A549 (cell line): Measurements from ENCODE around the gene SNAP25. TPM values are rescaled to one million over a fixed set of nuclear protein-coding genes. Genes with fewer than 3 reads are reported as not detected.

Experiments used
- ATAC-seq, 2 experiments: fragments of 200-7000 bp in 1 of 2; fragments of >200 bp in 1 of 2; cut with Nextera tagmentation in 1 of 2; cut with Tn5 transposase in 1 of 2; 3 replicates each; pipeline versions ENCODE4 v1.8.0 to v1.9.1; 2018 to 2020; ENCODE audit warnings: mild to moderate bottlenecking in 1 of 2, moderate library complexity in 1 of 2
- CTCF ChIA-PET: fragments of 300-600 bp; sonication (Branson Sonifier 250); formaldehyde crosslinking; extraction: SDS; loops from one replicate; lab custom pipeline; 2021; ENCODE audit warnings: antibody characterized with exemption, inconsistent platforms; lab: Yijun Ruan, JAX
- POLR2A ChIA-PET: fragments of 350-600 bp; formaldehyde crosslinking; extraction: SDS; loops from one replicate; lab custom pipeline; 2021; ENCODE audit warnings: antibody characterized with exemption, inconsistent platforms; lab: Yijun Ruan, JAX
- DNase-seq, 2 experiments: peaks; one replicate each; pipeline versions ENCODE4 v3.0.0 to v3.0.0-alpha.2; 2011 to 2016; ENCODE audit warnings: low read depth in 1 of 2, low spot score in 1 of 2
- FAIRE-seq: peaks from 2 replicates; lab custom pipeline; 2011; peaks lifted over from hg19 to GRCh38; lab: Jason Lieb, UNC
- H3K27ac ChIP-seq, 2 experiments: fragments of >200 bp; sonication (Bioruptor Twin); formaldehyde crosslinking; 3 replicates each; pipeline ENCODE4 v1.5.1; 2016 to 2017
- H3K4me1 ChIP-seq: fragments of >200 bp; sonication (Bioruptor Twin); formaldehyde crosslinking; 3 replicates; pipeline ENCODE4 v1.6.1; 2016
- H3K4me2 ChIP-seq: fragments of >200 bp; sonication (Bioruptor Twin); formaldehyde crosslinking; 3 replicates; pipeline ENCODE4 v1.6.1; 2016
- H3K4me3 ChIP-seq: fragments of >200 bp; sonication (Bioruptor Twin); formaldehyde crosslinking; 3 replicates; pipeline ENCODE4 v1.5.1; 2016
- H3K9me3 ChIP-seq: fragments of >200 bp; sonication (Bioruptor Twin); formaldehyde crosslinking; 3 replicates; pipeline ENCODE4 v1.6.1; 2016
- ATOH8 ChIP-seq: fragments of 250-450 bp; sonication (Bioruptor Pico); IDR thresholded peaks from 2 replicates; pipeline ENCODE4 v1.5.0; 2020; ENCODE audit warnings: low read depth, mild to moderate bottlenecking, moderate library complexity
- CEBPB ChIP-seq, 2 experiments: fragments of >200 bp in 1 of 2; sonication (Bioruptor Twin) in 1 of 2; formaldehyde crosslinking in 1 of 2; IDR thresholded peaks; 2 replicates each; pipeline ENCODE4 v1.6.1; 2012 to 2016
- CHD4 ChIP-seq: fragments of 200-600 bp; sonication (generic); IDR thresholded peaks from 2 replicates; pipeline ENCODE4 v1.6.1; 2016; ENCODE audit warnings: antibody characterized with exemption, mild to moderate bottlenecking, borderline replicate concordance
- EHMT2 ChIP-seq: fragments of 200-600 bp; sonication (generic); IDR thresholded peaks from 2 replicates; pipeline ENCODE4 v1.6.1; 2016; ENCODE audit warnings: antibody characterized with exemption, low read depth, mild to moderate bottlenecking, moderate library complexity
- ELK1 ChIP-seq: fragments of 150-350 bp; IDR thresholded peaks from 2 replicates; pipeline ENCODE4 v1.6.1; 2014; ENCODE audit warnings: low read depth, mild to moderate bottlenecking, low read length
- EP300 ChIP-seq, 2 experiments: fragments of >200 bp; sonication (Bioruptor Twin); formaldehyde crosslinking; IDR thresholded peaks; 2 replicates in 1 of 2; 3 replicates in 1 of 2; pipeline ENCODE4 v1.6.1; 2016 to 2017
- FOSB ChIP-seq: fragments of 250-450 bp; sonication (Bioruptor Pico); IDR thresholded peaks from 2 replicates; pipeline ENCODE4 v1.5.0; 2020; ENCODE audit warnings: mild to moderate bottlenecking, moderate library complexity
- FOSL2 ChIP-seq, 2 experiments: fragments of 450-650 bp in 1 of 2; fragments of >200 bp in 1 of 2; sonication (Bioruptor Twin) in 1 of 2; formaldehyde crosslinking; IDR thresholded peaks; 2 replicates each; pipeline versions ENCODE4 v1.5.0 to v1.6.1; 2016 to 2020; ENCODE audit warnings: mild to moderate bottlenecking in 1 of 2, moderate library complexity in 1 of 2
- GATA3 ChIP-seq: IDR thresholded peaks from 2 replicates; pipeline ENCODE4 v1.6.1; 2012; ENCODE audit warnings: borderline replicate concordance
- HEYL ChIP-seq: fragments of 250-450 bp; sonication (Bioruptor Pico); IDR thresholded peaks from 2 replicates; pipeline ENCODE4 v1.8.0; 2021; ENCODE audit warnings: mild to moderate bottlenecking, moderate library complexity
- HOXB13 ChIP-seq: fragments of 250-450 bp; sonication (Bioruptor Pico); IDR thresholded peaks from 2 replicates; pipeline ENCODE4 v1.5.0; 2020; ENCODE audit warnings: low read depth, mild to moderate bottlenecking, moderate library complexity
- KDM1A ChIP-seq: fragments of 200-600 bp; sonication (generic); IDR thresholded peaks from 2 replicates; pipeline ENCODE4 v1.6.1; 2016; ENCODE audit warnings: low read depth, mild to moderate bottlenecking
- MAZ ChIP-seq: fragments of 150-350 bp; IDR thresholded peaks from 2 replicates; pipeline ENCODE4 v1.6.1; 2014; ENCODE audit warnings: antibody characterized with exemption, low read depth, low read length, borderline replicate concordance
- NFE2L2 ChIP-seq: fragments of 150-350 bp; conservative IDR thresholded peaks from 2 replicates; pipeline ENCODE4 v1.6.1; 2014; ENCODE audit warnings: low read length
- NPAS2 ChIP-seq: fragments of 250-450 bp; sonication (Bioruptor Pico); IDR thresholded peaks from 2 replicates; pipeline ENCODE4 v1.8.0; 2022; ENCODE audit warnings: mild to moderate bottlenecking, moderate library complexity, borderline replicate concordance
- NR3C1 ChIP-seq: fragments of >200 bp; sonication (Bioruptor Twin); formaldehyde crosslinking; IDR thresholded peaks from 3 replicates; pipeline ENCODE4 v1.6.1; 2017
- PHF8 ChIP-seq: fragments of 200-600 bp; sonication (generic); IDR thresholded peaks from 2 replicates; pipeline ENCODE4 v1.6.1; 2016; ENCODE audit warnings: low read depth, mild to moderate bottlenecking, antibody characterized with exemption, moderate library complexity, borderline replicate concordance
- POLR2A ChIP-seq: IDR thresholded peaks from 2 replicates; pipeline ENCODE4 v1.6.1; 2012; ENCODE audit warnings: mild to moderate bottlenecking, low read length
- RCOR1 ChIP-seq: fragments of 150-350 bp; IDR thresholded peaks from 2 replicates; pipeline ENCODE4 v1.6.1; 2014; ENCODE audit warnings: antibody characterized with exemption, low read length, low read depth
- REST ChIP-seq: fragments of 200-600 bp; sonication (generic); IDR thresholded peaks from 2 replicates; pipeline ENCODE4 v1.6.1; 2016; ENCODE audit warnings: antibody characterized with exemption, mild to moderate bottlenecking, moderate library complexity
- SREBF2 ChIP-seq: fragments of 450-650 bp; IDR thresholded peaks from 2 replicates; pipeline ENCODE4 v1.6.1; 2014; ENCODE audit warnings: mild to moderate bottlenecking, moderate library complexity
- TFCP2L1 ChIP-seq: fragments of 250-450 bp; sonication (Bioruptor Pico); IDR thresholded peaks from 2 replicates; pipeline ENCODE4 v1.5.0; 2021; ENCODE audit warnings: mild to moderate bottlenecking
- USF2 ChIP-seq: fragments of 450-650 bp; IDR thresholded peaks from 2 replicates; pipeline ENCODE4 v1.6.1; 2014; ENCODE audit warnings: antibody characterized with exemption
- ZC3H11A ChIP-seq: fragments of 450-650 bp; IDR thresholded peaks from 2 replicates; pipeline ENCODE4 v1.6.1; 2014; ENCODE audit warnings: antibody characterized with exemption, mild to moderate bottlenecking
- WGBS: methylation state at CpG from one replicate; pipeline ENCODE4 v1.1.6; 2017; ENCODE audit errors: missing lambda C conversion rate; 5-methylcytosine and 5-hydroxymethylcytosine counted together
- polyA plus RNA-seq, 4 experiments: library from polyadenylated mRNA; depleted of rRNA in 3 of 4; stranded (reverse); fragments of >200 nt; fragmentation: RNase III in 1 of 4; extraction: RNeasy Plus Mini Kit Qiagen cat#74134 plus additional on column Dnase treatment in 1 of 4; gene quantifications; 2 replicates in 3 of 4; 3 replicates in 1 of 4; pipeline ENCODE4 v1.2.3, GENCODE V29; 2011 to 2017

The SNAP25 gene
- polyA plus RNA-seq, 2 of the 4 experiments (the other 2 are of a cell fraction), result 39.6 to 53.6 TPM

GRCh38 chr20:10200330-10200729 is 18.3 kb upstream of the SNAP25 start:
- FAIRE-seq, result no peak
- POLR2A ChIA-PET, result no interaction called here
- Histone ChIP-seq H3K4me1 (peaks cover 7% of the 10 kb centered on the region), H3K27ac (peak overlapping the region; percentile 21 to 66; a peak in 5 of 6 replicates), H3K4me3 (no peak overlapping the region), H3K9me3 (no peaks in the 10 kb centered on the region), H3K4me2 (peak overlapping the region; percentile 13; the same call in 1 of the 3 replicates)
- ATAC-seq, result no peak
- CTCF ChIA-PET, result interaction anchor here (0.6 kb wide), 1 partner anchor 213 kb away, joined by 3 read pairs; no protein-coding TSS in a partner anchor
- no peak for DNase-seq
- TF ChIP-seq PHF8, result no peak
- no peak for TF ChIP-seq SREBF2
- no peak for TF ChIP-seq FOSL2 (IDR thresholded peaks at IDR 0.05)
- TF ChIP-seq FOSL2 (CRISPR knock-in tag; IDR thresholded peaks at IDR 0.05), result no peak
- no peak for TF ChIP-seq NPAS2 (CRISPR knock-in tag)
- TF ChIP-seq EHMT2, result no peak
- TF ChIP-seq EP300 (IDR thresholded peaks at IDR 0.05), result no peak
- TF ChIP-seq ZC3H11A, result no peak
- no peak for TF ChIP-seq ELK1
- no peak for TF ChIP-seq REST
- TF ChIP-seq NR3C1, result no peak
- no peak for TF ChIP-seq TFCP2L1 (CRISPR knock-in tag)
- no peak for TF ChIP-seq USF2
- TF ChIP-seq POLR2A, result no peak
- no peak for TF ChIP-seq NFE2L2
- TF ChIP-seq CHD4, result no peak
- TF ChIP-seq HOXB13 (CRISPR knock-in tag), result no peak
- TF ChIP-seq RCOR1, result no peak

- ChIA-PET CTCF (no interaction called here), POLR2A (no interaction called here)
- TF ChIP-seq FOSL2 (IDR thresholded peaks at IDR 0.05) (no peak), FOSL2 (CRISPR knock-in tag; IDR thresholded peaks at IDR 0.05) (0 out of 2 replicates have a peak, but pooled peaks have one; percentile 36), CEBPB (IDR thresholded peaks at IDR 0.05) (no peak)
- H3K4me3 ChIP-seq, result no peak overlapping the region
- WGBS, result 66% methylated on average over 3 of the region's 3 CpGs
- FAIRE-seq (no peak), DNase-seq (no peak), ATAC-seq (no peak)
- peaks cover 7% of the 10 kb centered on the region for H3K4me1 ChIP-seq
- peak overlapping the region in 1 of 2 experiments; percentile 7; a peak in 1 of 6 replicates for H3K27ac ChIP-seq
- H3K9me3 ChIP-seq, result no peaks in the 10 kb centered on the region
- no peak overlapping the region for H3K4me2 ChIP-seq
Observed at GRCh38 chr20:10201321-10201870, 17.2 kb upstream of the SNAP25 start.

- FAIRE-seq (no peak), DNase-seq (no peak), ATAC-seq (no peak)
- H3K4me1 ChIP-seq, result no peaks in the 10 kb centered on the region
- no peak overlapping the region for H3K4me2 ChIP-seq
- ChIA-PET CTCF (interaction anchor here (1.1 kb wide), 1 partner anchor 592 kb away, joined by 3 read pairs; no protein-coding TSS in a partner anchor), POLR2A (no interaction called here)
- no peaks in the 10 kb centered on the region for H3K9me3 ChIP-seq
- 24% methylated on average over 1 of the region's 1 CpG for WGBS
- H3K27ac ChIP-seq, result no peak overlapping the region
- H3K4me3 ChIP-seq, result no peak overlapping the region
- TF ChIP-seq KDM1A (no peak), CEBPB (IDR thresholded peaks at IDR 0.05) (no peak), GATA3 (no peak), ATOH8 (CRISPR knock-in tag) (no peak), HOXB13 (CRISPR knock-in tag) (no peak), REST (no peak), NR3C1 (no peak), HEYL (CRISPR knock-in tag) (no peak), FOSB (CRISPR knock-in tag) (no peak), RCOR1 (no peak), MAZ (no peak)
Observed at GRCh38 chr20:10209091-10209490, 9.5 kb upstream of the SNAP25 start.
